HEK293 (cell line): ENCODE results near the gene IFFO2.
A peak's percentile ranks its signal among the peaks of the same experiment; 100 is the strongest.
"Not testable (repeated sequence)": the region's sequence is repeated elsewhere in the genome, so short reads cannot be mapped to it uniquely, and the experiment has no call there.

ENCODE experiments used
- CTCF ChIA-PET: fragments of 350-600 bp; formaldehyde crosslinking; extraction: SDS; loops from one replicate; lab custom pipeline; 2021; ENCODE audit warnings: antibody characterized with exemption; lab: Yijun Ruan, JAX
- POLR2A ChIA-PET: fragments of 300-600 bp; formaldehyde crosslinking; extraction: SDS; loops from one replicate; lab custom pipeline; 2020; ENCODE audit warnings: antibody characterized with exemption, inconsistent platforms; lab: Yijun Ruan, JAX
- H3K27ac ChIP-seq: fragments of 200-500 bp; sonication (Bioruptor generic); 2 replicates; pipeline ENCODE4 v1.5.1; 2014; ENCODE audit warnings: low read depth, low read length, control low read depth, inconsistent platforms; ENCODE audit errors: extremely low read depth
- H3K36me3 ChIP-seq, 2 experiments: fragments of 200-500 bp in 1 of 2; sonication (Bioruptor generic) in 1 of 2; 1 replicate in 1 of 2; 2 replicates in 1 of 2; pipeline ENCODE4 v1.5.1; 2014 to 2017; ENCODE audit warnings: inconsistent platforms in 2 of 2, low read length in 2 of 2; ENCODE audit not compliant: control insufficient read depth in 2 of 2, insufficient read depth in 1 of 2
- H3K4me1 ChIP-seq: fragments of 200-500 bp; sonication (Bioruptor generic); 2 replicates; pipeline ENCODE4 v1.5.1; 2014; ENCODE audit warnings: mild to moderate bottlenecking, low read length, inconsistent platforms; ENCODE audit not compliant: control insufficient read depth, insufficient read depth
- H3K4me3 ChIP-seq: 2 replicates; pipeline ENCODE4 v1.5.1; 2011; ENCODE audit warnings: low read depth, mild to moderate bottlenecking, control low read depth, low read length, moderate library complexity
- H3K9me3 ChIP-seq: fragments of 200-500 bp; sonication (Bioruptor generic); 2 replicates; pipeline ENCODE4 v1.5.1; 2014; ENCODE audit warnings: low read depth, low read length, inconsistent platforms; ENCODE audit not compliant: control insufficient read depth, insufficient read depth
- AEBP2 ChIP-seq: fragments of 450-650 bp; formaldehyde crosslinking; IDR thresholded peaks from 2 replicates; pipeline ENCODE4 v1.5.1; 2016; ENCODE audit warnings: missing biosample characterization, missing genetic modification characterization, borderline replicate concordance
- BCL6B ChIP-seq: fragments of 450-650 bp; formaldehyde crosslinking; IDR thresholded peaks from 2 replicates; pipeline ENCODE4 v1.5.1; 2017; ENCODE audit warnings: missing biosample characterization, missing genetic modification characterization
- EGR2 ChIP-seq: fragments of 450-650 bp; formaldehyde crosslinking; IDR thresholded peaks from 2 replicates; pipeline ENCODE4 v1.5.1; 2016; ENCODE audit warnings: low read depth, missing biosample characterization, missing genetic modification characterization
- KLF10 ChIP-seq: fragments of 450-650 bp; IDR thresholded peaks from 2 replicates; pipeline ENCODE4 v1.5.1; 2018; ENCODE audit warnings: missing biosample characterization, mild to moderate bottlenecking, missing genetic modification characterization
- SP2 ChIP-seq: fragments of 450-650 bp; formaldehyde crosslinking; IDR thresholded peaks from 2 replicates; pipeline ENCODE4 v1.5.1; 2016; ENCODE audit warnings: missing biosample characterization, missing genetic modification characterization
- ZNF133 ChIP-seq: fragments of 450-650 bp; formaldehyde crosslinking; IDR thresholded peaks from 2 replicates; pipeline ENCODE4 v1.5.1; 2016; ENCODE audit warnings: missing biosample characterization, missing genetic modification characterization
- ZNF157 ChIP-seq: fragments of 450-650 bp; formaldehyde crosslinking; IDR thresholded peaks from 2 replicates; pipeline ENCODE4 v1.5.1; 2016; ENCODE audit warnings: missing biosample characterization, missing genetic modification characterization
- ZNF239 ChIP-seq: fragments of 450-650 bp; formaldehyde crosslinking; IDR thresholded peaks from 2 replicates; pipeline ENCODE4 v1.5.1; 2016; ENCODE audit warnings: missing biosample characterization, missing genetic modification characterization
- ZNF362 ChIP-seq: fragments of 450-650 bp; formaldehyde crosslinking; IDR thresholded peaks from 2 replicates; pipeline ENCODE4 v1.5.1; 2016; ENCODE audit warnings: missing biosample characterization, missing genetic modification characterization
- ZNF404 ChIP-seq: fragments of 450-650 bp; formaldehyde crosslinking; IDR thresholded peaks from 2 replicates; pipeline ENCODE4 v1.5.1; 2017; ENCODE audit warnings: missing biosample characterization, missing genetic modification characterization
- ZNF416 ChIP-seq: fragments of 450-650 bp; formaldehyde crosslinking; IDR thresholded peaks from 2 replicates; pipeline ENCODE4 v1.5.1; 2016; ENCODE audit warnings: missing biosample characterization, missing genetic modification characterization
- ZNF501 ChIP-seq: fragments of 450-650 bp; formaldehyde crosslinking; IDR thresholded peaks from 2 replicates; pipeline ENCODE4 v1.5.1; 2016; ENCODE audit warnings: missing biosample characterization, missing genetic modification characterization
- ZNF558 ChIP-seq: fragments of 450-650 bp; formaldehyde crosslinking; IDR thresholded peaks from 2 replicates; pipeline ENCODE4 v1.5.1; 2016; ENCODE audit warnings: missing biosample characterization, missing genetic modification characterization
- ZNF624 ChIP-seq: fragments of 450-650 bp; formaldehyde crosslinking; IDR thresholded peaks from 2 replicates; pipeline ENCODE4 v1.5.1; 2017; ENCODE audit warnings: missing biosample characterization, missing genetic modification characterization
- ZNF677 ChIP-seq: fragments of 450-650 bp; IDR thresholded peaks from 2 replicates; pipeline ENCODE4 v1.5.0; 2018; ENCODE audit warnings: missing biosample characterization, mild to moderate bottlenecking, missing genetic modification characterization, moderate library complexity
- ZNF704 ChIP-seq: fragments of 450-650 bp; formaldehyde crosslinking; IDR thresholded peaks from 2 replicates; pipeline ENCODE4 v1.5.1; 2016; ENCODE audit warnings: missing biosample characterization, missing genetic modification characterization
- TF ChIP-seq, protein P1 (sequence below): fragments of 450-650 bp; formaldehyde crosslinking; IDR thresholded peaks from 2 replicates; pipeline ENCODE4 v1.5.1; 2016; ENCODE audit warnings: missing biosample characterization, missing genetic modification characterization

IFFO2 gene

GRCh38 chr1:18895317-18895716 is 61.2 kb downstream of the IFFO2 start:
- ChIA-PET CTCF (interaction anchor here (0.6 kb wide), 1 partner anchor 27 kb away, joined by 3 read pairs; no protein-coding TSS in a partner anchor), POLR2A (no interaction called here)
- TF ChIP-seq ZNF239 (tag by site-specific recombination) (peak; percentile 69; the same call in 1 of the 2 replicates), ZNF677 (tag by site-specific recombination) (no peak)
- Histone ChIP-seq H3K4me1 (no peaks in the 10 kb centered on the region), H3K36me3 (peaks cover 0 to 4% of the 10 kb centered on the region in 2 experiments; a peak in 1 of 3 replicates), H3K9me3 (no peaks in the 10 kb centered on the region), H3K27ac (no peak overlapping the region), H3K4me3 (no peak overlapping the region)

- ChIA-PET POLR2A (no interaction called here), CTCF (interaction anchor here (0.5 to 2.8 kb wide), 6 partner anchors 9 to 1453 kb away, joined by 3 to 13 read pairs (median 4); no protein-coding TSS in a partner anchor)
- Histone ChIP-seq H3K36me3 (peaks cover 0 to 4% of the 10 kb centered on the region in 2 experiments; a peak in 1 of 3 replicates), H3K27ac (no peak overlapping the region), H3K4me3 (no peak overlapping the region), H3K4me1 (no peaks in the 10 kb centered on the region), H3K9me3 (no peaks in the 10 kb centered on the region)
- TF ChIP-seq, protein P1, sequence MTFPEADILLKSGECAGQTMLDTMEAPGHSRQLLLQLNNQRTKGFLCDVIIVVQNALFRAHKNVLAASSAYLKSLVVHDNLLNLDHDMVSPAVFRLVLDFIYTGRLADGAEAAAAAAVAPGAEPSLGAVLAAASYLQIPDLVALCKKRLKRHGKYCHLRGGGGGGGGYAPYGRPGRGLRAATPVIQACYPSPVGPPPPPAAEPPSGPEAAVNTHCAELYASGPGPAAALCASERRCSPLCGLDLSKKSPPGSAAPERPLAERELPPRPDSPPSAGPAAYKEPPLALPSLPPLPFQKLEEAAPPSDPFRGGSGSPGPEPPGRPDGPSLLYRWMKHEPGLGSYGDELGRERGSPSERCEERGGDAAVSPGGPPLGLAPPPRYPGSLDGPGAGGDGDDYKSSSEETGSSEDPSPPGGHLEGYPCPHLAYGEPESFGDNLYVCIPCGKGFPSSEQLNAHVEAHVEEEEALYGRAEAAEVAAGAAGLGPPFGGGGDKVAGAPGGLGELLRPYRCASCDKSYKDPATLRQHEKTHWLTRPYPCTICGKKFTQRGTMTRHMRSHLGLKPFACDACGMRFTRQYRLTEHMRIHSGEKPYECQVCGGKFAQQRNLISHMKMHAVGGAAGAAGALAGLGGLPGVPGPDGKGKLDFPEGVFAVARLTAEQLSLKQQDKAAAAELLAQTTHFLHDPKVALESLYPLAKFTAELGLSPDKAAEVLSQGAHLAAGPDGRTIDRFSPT (tag by site-specific recombination), result no peak
- TF ChIP-seq EGR2 (no peak), ZNF704 (tag by site-specific recombination) (no peak), ZNF362 (no peak), ZNF501 (no peak), KLF10 (tag by site-specific recombination) (no peak), ZNF157 (tag by site-specific recombination) (no peak), SP2 (tag by site-specific recombination) (no peak), ZNF133 (tag by site-specific recombination) (no peak), ZNF416 (no peak), AEBP2 (tag by site-specific recombination) (no peak), BCL6B (tag by site-specific recombination) (no peak), ZNF404 (tag by site-specific recombination) (no peak), ZNF558 (tag by site-specific recombination) (no peak), ZNF624 (tag by site-specific recombination) (no peak)
Observed at GRCh38 chr1:18893120-18893519, 63.4 kb downstream of the IFFO2 start.

DNA sequence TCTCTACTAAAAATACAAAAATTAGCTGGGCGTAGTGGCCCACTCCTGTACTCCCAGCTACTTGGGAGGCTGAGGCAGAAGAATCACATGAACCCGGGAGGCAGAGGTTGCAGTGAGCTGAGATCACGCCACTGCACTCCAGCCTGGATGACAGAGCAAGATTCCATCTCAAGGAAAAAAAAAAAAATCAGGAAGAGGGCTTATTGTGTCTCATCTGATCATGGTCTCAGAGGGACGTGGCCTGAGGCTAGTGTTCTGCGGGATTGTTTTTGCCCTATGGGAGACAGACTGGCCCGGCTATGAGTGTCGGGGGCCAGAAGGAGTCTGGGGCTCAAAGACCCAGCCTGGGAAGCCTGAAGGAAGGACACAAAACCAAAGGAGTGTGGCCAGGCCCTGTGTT is 64.6 kb downstream of the IFFO2 start:
- H3K4me3 ChIP-seq, H3K9me3 ChIP-seq, H3K36me3 ChIP-seq, H3K4me1 ChIP-seq, H3K27ac ChIP-seq, POLR2A ChIA-PET: not testable (repeated sequence)
- CTCF ChIA-PET, result interaction anchor here (0.6 to 2.8 kb wide), 3 partner anchors 8 to 165 kb away, joined by 5 to 13 read pairs (median 8); no protein-coding TSS in a partner anchor
